Gastroesophageal sphincter (tissue), 3 donors: ENCODE data around the gene ZNF280B.

Experiments used
- POLR2A ChIP-seq, 2 donors: fragments of 450-650 bp; IDR thresholded peaks; one replicate each; pipeline ENCODE4 v1.6.1; 2017; ENCODE audit warnings: antibody characterized with exemption in 2 of 2, mild to moderate bottlenecking in 2 of 2, moderate library complexity in 1 of 2
- TF ChIP-seq, protein P1 (sequence below), 4 experiments: fragments of 200-600 bp in 2 of 4; fragments of 450-650 bp in 2 of 4; sonication (generic) in 1 of 4; IDR thresholded peaks; one replicate each; pipeline ENCODE4 v1.5.1; 2017 to 2019; ENCODE audit warnings: antibody characterized with exemption in 4 of 4, mild to moderate bottlenecking in 2 of 4, moderate library complexity in 2 of 4

- TF ChIP-seq POLR2A (IDR thresholded peaks at IDR 0.05), result no peak
- TF ChIP-seq, protein P1, sequence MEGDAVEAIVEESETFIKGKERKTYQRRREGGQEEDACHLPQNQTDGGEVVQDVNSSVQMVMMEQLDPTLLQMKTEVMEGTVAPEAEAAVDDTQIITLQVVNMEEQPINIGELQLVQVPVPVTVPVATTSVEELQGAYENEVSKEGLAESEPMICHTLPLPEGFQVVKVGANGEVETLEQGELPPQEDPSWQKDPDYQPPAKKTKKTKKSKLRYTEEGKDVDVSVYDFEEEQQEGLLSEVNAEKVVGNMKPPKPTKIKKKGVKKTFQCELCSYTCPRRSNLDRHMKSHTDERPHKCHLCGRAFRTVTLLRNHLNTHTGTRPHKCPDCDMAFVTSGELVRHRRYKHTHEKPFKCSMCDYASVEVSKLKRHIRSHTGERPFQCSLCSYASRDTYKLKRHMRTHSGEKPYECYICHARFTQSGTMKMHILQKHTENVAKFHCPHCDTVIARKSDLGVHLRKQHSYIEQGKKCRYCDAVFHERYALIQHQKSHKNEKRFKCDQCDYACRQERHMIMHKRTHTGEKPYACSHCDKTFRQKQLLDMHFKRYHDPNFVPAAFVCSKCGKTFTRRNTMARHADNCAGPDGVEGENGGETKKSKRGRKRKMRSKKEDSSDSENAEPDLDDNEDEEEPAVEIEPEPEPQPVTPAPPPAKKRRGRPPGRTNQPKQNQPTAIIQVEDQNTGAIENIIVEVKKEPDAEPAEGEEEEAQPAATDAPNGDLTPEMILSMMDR (IDR thresholded peaks at IDR 0.05), result no peak
These were observed 58.7 kb downstream of the ZNF280B start for GRCh38 chr22:22449819-22450218.
